CD4-positive, alpha-beta T cell (primary cell): ENCODE measurements around the gene HADHA. TPM values are rescaled to one million over a fixed set of nuclear protein-coding genes. Genes with fewer than 3 reads are reported as not detected.

Source experiments
- ATAC-seq: fragments of 200-7000 bp; cut with Tn5 transposase; one replicate; pipeline ENCODE4 v1.10.0; 2022; ENCODE audit warnings: mild to moderate bottlenecking; ENCODE audit not compliant: poor library complexity
- CTCF ChIA-PET: fragments of 350-600 bp; sonication (Branson Sonifier 250); formaldehyde crosslinking; loops from one replicate; lab custom pipeline; 2021; ENCODE audit warnings: antibody characterized with exemption, inconsistent platforms; lab: Charles Lee
- POLR2A ChIA-PET: fragments of 350-600 bp; sonication (Branson Sonifier 250); formaldehyde crosslinking; loops from one replicate; lab custom pipeline; 2021; ENCODE audit warnings: antibody characterized with exemption, inconsistent platforms; lab: Charles Lee
- DNase-seq, 14 experiments: peaks; one replicate each; pipeline ENCODE4 v3.0.0-alpha.2; 2013 to 2020; ENCODE audit warnings: mixed read lengths in 2 of 14
- H3K27ac ChIP-seq, 2 donors: one replicate each; pipeline versions ENCODE4 v1.5.1 to v1.7.0; 2013; ENCODE audit warnings: low read length in 2 of 2, low read depth in 1 of 2, mild to moderate bottlenecking in 1 of 2
- H3K27me3 ChIP-seq, 2 experiments: 1 replicate in 1 of 2; 2 replicates in 1 of 2; pipeline versions ENCODE4 v1.6.1 to v1.7.0; 2013; ENCODE audit warnings: low read length in 2 of 2, control low read depth in 1 of 2, mild to moderate bottlenecking in 1 of 2, moderate library complexity in 1 of 2; ENCODE audit not compliant: insufficient read depth in 2 of 2, control insufficient read depth in 1 of 2
- H3K36me3 ChIP-seq: one replicate; pipeline ENCODE4 v1.6.1; 2013; ENCODE audit warnings: low read length, control low read depth; ENCODE audit not compliant: insufficient read depth
- H3K4me1 ChIP-seq: one replicate; pipeline ENCODE4 v1.6.1; 2013; ENCODE audit warnings: low read length, control low read depth; ENCODE audit not compliant: insufficient read depth
- H3K4me3 ChIP-seq: one replicate; pipeline ENCODE4 v1.5.1; 2013; ENCODE audit warnings: mild to moderate bottlenecking, low read length, moderate library complexity
- H3K9me3 ChIP-seq, 2 experiments: 1 replicate in 1 of 2; 2 replicates in 1 of 2; pipeline versions ENCODE4 v1.6.1 to v1.7.0; 2013; ENCODE audit warnings: low read length in 2 of 2, mild to moderate bottlenecking in 2 of 2, control low read depth in 1 of 2, moderate library complexity in 1 of 2; ENCODE audit not compliant: control insufficient read depth in 1 of 2, insufficient read depth in 1 of 2
- H3K27ac Mint-ChIP-seq: one replicate; pipeline ENCODE4 v1.8.0; 2020; ENCODE audit warnings: mixed read lengths
- H3K27me3 Mint-ChIP-seq: one replicate; pipeline ENCODE4 v1.8.0; 2021; ENCODE audit warnings: mixed read lengths
- H3K36me3 Mint-ChIP-seq: one replicate; pipeline ENCODE4 v1.8.0; 2021; ENCODE audit warnings: low read depth, mixed read lengths
- H3K4me1 Mint-ChIP-seq: one replicate; pipeline ENCODE4 v1.8.0; 2021; ENCODE audit warnings: low read depth, mixed read lengths
- H3K4me3 Mint-ChIP-seq: one replicate; pipeline ENCODE4 v1.8.0; 2020; ENCODE audit warnings: mild to moderate bottlenecking, mixed read lengths
- H3K9me3 Mint-ChIP-seq: one replicate; pipeline ENCODE4 v1.8.0; 2020; ENCODE audit warnings: mixed read lengths
- intact Hi-C, 2 experiments: fragments of 100-400 bp; cut with DNase I in 1 of 2; cut with micrococcal nuclease in 1 of 2; formaldehyde crosslinking; loops; one replicate each; pipeline versions ENCODE4 v1.15.1 to v1.9.0; 2023 to 2025; cut with DNase I, micrococcal nuclease
- total RNA-seq, 174 experiments: library from RNA in 2 of 174; stranded (reverse) in 2 of 174; gene quantifications; one replicate each; pipeline ENCODE4 v1.2.3 and lab custom pipeline; 2021 to 2026
- TF ChIP-seq, protein P1 (sequence below): fragments of 200-600 bp; IDR thresholded peaks from one replicate; pipeline ENCODE4 v1.8.0; 2022; ENCODE audit warnings: antibody characterized with exemption, mild to moderate bottlenecking

The HADHA gene
- total RNA-seq, 2 experiments from 2014 or later = 72.4 to 73.7 TPM

DNA sequence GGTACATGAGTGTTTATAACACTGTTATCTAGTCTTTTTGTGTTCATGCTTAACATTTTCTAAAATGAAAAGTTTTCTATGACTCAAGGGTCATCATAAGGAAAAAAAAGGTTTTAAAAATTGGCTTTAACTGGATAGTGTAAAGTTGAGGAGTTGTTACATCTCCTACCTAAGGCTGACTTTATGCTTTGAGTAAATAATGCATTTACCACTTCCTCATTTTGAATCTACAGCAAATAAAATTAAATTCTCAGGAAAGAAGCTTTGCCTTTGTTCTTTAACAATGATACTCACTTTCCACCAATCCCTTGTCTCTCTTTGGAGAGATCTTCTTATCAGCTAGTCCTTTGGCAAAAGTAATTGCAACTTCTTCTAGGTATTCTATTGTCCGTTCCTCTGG is 29.7 kb downstream of the HADHA start:
- TF ChIP-seq, protein P1, sequence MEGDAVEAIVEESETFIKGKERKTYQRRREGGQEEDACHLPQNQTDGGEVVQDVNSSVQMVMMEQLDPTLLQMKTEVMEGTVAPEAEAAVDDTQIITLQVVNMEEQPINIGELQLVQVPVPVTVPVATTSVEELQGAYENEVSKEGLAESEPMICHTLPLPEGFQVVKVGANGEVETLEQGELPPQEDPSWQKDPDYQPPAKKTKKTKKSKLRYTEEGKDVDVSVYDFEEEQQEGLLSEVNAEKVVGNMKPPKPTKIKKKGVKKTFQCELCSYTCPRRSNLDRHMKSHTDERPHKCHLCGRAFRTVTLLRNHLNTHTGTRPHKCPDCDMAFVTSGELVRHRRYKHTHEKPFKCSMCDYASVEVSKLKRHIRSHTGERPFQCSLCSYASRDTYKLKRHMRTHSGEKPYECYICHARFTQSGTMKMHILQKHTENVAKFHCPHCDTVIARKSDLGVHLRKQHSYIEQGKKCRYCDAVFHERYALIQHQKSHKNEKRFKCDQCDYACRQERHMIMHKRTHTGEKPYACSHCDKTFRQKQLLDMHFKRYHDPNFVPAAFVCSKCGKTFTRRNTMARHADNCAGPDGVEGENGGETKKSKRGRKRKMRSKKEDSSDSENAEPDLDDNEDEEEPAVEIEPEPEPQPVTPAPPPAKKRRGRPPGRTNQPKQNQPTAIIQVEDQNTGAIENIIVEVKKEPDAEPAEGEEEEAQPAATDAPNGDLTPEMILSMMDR = no peak
- H3K4me3 ChIP-seq = no peak overlapping the region
- H3K27ac Mint-ChIP-seq = no peak overlapping the region
- no peaks in the 10 kb centered on the region for H3K9me3 ChIP-seq
- CTCF ChIA-PET = no interaction called here
- no peaks in the 10 kb centered on the region for H3K4me1 Mint-ChIP-seq
- no peak for DNase-seq
- no peaks in the 10 kb centered on the region for H3K4me1 ChIP-seq
- H3K27me3 ChIP-seq = no peaks in the 10 kb centered on the region
- H3K36me3 ChIP-seq = peaks cover 70% of the 10 kb centered on the region
- ATAC-seq = no peak
- POLR2A ChIA-PET = no interaction called here
- H3K9me3 Mint-ChIP-seq = no peaks in the 10 kb centered on the region
- H3K27ac ChIP-seq = no peak overlapping the region
- no peaks in the 10 kb centered on the region for H3K27me3 Mint-ChIP-seq
- no peak overlapping the region for H3K4me3 Mint-ChIP-seq
- peaks cover 88% of the 10 kb centered on the region for H3K36me3 Mint-ChIP-seq
- intact Hi-C loops = no loop called here

DNA sequence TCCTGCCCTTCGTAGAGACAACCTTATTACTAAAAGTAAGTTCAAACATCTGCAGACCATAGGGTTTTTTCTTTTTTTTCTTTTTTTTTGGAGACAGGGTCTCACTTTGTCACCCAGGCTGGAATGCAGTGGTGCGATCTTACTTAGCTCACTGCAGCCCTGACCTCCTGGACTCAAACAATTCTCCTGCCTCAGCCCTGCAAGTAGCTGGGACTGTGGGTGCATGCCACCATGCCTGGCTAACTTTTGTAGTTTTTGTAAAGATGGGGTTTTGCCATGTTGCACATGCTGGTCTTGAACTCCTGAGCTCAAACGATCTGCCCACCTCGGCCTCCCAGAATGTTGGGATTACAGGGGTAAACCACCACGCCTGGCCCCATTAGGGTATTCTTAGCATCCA is 32.4 kb downstream of the HADHA start:
- Histone ChIP-seq H3K27ac (no peak overlapping the region), H3K27me3 (no peaks in the 10 kb centered on the region), H3K36me3 (peaks cover 88% of the 10 kb centered on the region), H3K4me1 (no peaks in the 10 kb centered on the region), H3K9me3 (no peaks in the 10 kb centered on the region), H3K4me3 (no peak overlapping the region)
- Mint-ChIP-seq H3K27me3 (no peaks in the 10 kb centered on the region), H3K9me3 (no peaks in the 10 kb centered on the region), H3K36me3 (peaks cover 95% of the 10 kb centered on the region), H3K27ac (no peak overlapping the region), H3K4me3 (no peak overlapping the region), H3K4me1 (no peaks in the 10 kb centered on the region)
- TF ChIP-seq, protein P1 = no peak
- ChIA-PET CTCF (no interaction called here), POLR2A (no interaction called here)
- ATAC-seq (no peak), DNase-seq (no peak)
- intact Hi-C loops = no loop called here

DNA sequence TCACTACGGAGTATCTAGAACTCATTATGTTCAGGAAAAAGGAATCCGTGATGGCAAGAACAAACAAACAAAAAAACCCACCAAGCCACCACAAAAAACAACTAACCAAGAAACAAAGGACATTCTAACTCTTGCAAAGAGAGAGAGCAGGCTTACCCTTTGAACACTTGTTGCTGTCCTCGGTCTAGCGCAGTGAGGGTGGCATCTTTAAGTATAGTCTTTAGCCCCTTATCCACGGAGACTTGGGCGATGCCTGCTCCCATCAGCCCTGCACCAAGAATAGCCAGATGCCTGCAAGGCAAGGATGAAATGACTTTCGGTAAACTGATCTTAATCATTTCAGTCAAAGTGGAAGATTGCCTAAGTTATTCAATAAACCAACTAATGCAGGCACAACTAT is 40.5 kb downstream of the HADHA start:
- Mint-ChIP-seq H3K4me1 (no peaks in the 10 kb centered on the region), H3K9me3 (no peaks in the 10 kb centered on the region), H3K36me3 (peaks cover 90% of the 10 kb centered on the region), H3K27me3 (no peaks in the 10 kb centered on the region), H3K4me3 (no peak overlapping the region), H3K27ac (no peak overlapping the region)
- Histone ChIP-seq H3K27me3 (no peaks in the 10 kb centered on the region), H3K27ac (no peak overlapping the region), H3K36me3 (peaks cover 83% of the 10 kb centered on the region), H3K4me1 (no peaks in the 10 kb centered on the region), H3K4me3 (no peak overlapping the region), H3K9me3 (no peaks in the 10 kb centered on the region)
- DNase-seq (no peak), ATAC-seq (no peak)
- CTCF ChIA-PET = no interaction called here
- POLR2A ChIA-PET = no interaction called here
- intact Hi-C loops = no loop called here
- TF ChIP-seq, protein P1 = no peak
